IMR-90 (cell line): ENCODE data around the gene CMTM6. TPM values are rescaled to one million over a fixed set of nuclear protein-coding genes. Genes with fewer than 3 reads are reported as not detected.

Source experiments
- ATAC-seq: fragments of 200-7000 bp; cut with Tn5 transposase; 2 replicates; pipeline ENCODE4 v1.9.1; 2020; ENCODE audit warnings: low read depth, mild to moderate bottlenecking, moderate library complexity
- BruUV-seq: library from RNA; stranded (reverse); fragments of 400-500 nt; replicated peaks from 2 replicates; lab custom pipeline; 2021; lab: Mats Ljungman, UMichigan
- CTCF ChIA-PET: fragments of 300-600 bp; formaldehyde crosslinking; extraction: SDS; loops from one replicate; lab custom pipeline; 2021; ENCODE audit warnings: antibody characterized with exemption; lab: Yijun Ruan, JAX
- POLR2A ChIA-PET: fragments of 300-600 bp; sonication (Branson Sonifier 250); formaldehyde crosslinking; loops from one replicate; lab custom pipeline; 2022; ENCODE audit warnings: antibody characterized with exemption; ENCODE audit not compliant: unreplicated experiment; lab: Charles Lee
- DNase-seq: peaks from one replicate; pipeline ENCODE4 v3.0.0; 2013
- H2AFZ ChIP-seq: replicated peaks from 2 replicates; pipeline ENCODE3; 2013; ENCODE audit warnings: low read length, mild to moderate bottlenecking; ENCODE audit not compliant: poor library complexity
- H2AK5ac ChIP-seq: 2 replicates; pipeline ENCODE4 v1.6.1; 2013; ENCODE audit warnings: low read depth, low read length, inconsistent platforms
- H2AK9ac ChIP-seq: replicated peaks from 2 replicates; pipeline ENCODE3; 2013; ENCODE audit warnings: mild to moderate bottlenecking, low read depth, low read length, moderate library complexity; ENCODE audit not compliant: poor library complexity
- H2BK120ac ChIP-seq: 2 replicates; pipeline ENCODE4 v1.6.1; 2013; ENCODE audit warnings: low read depth, low read length, inconsistent platforms
- H2BK15ac ChIP-seq: 3 replicates; pipeline ENCODE4 v1.6.1; 2013; ENCODE audit warnings: low read depth, low read length, inconsistent platforms
- H2BK20ac ChIP-seq: 2 replicates; pipeline ENCODE4 v1.6.1; 2013; ENCODE audit warnings: low read depth, mild to moderate bottlenecking, inconsistent platforms, low read length, moderate library complexity
- H2BK5ac ChIP-seq: 2 replicates; pipeline ENCODE4 v1.6.1; 2013; ENCODE audit warnings: mild to moderate bottlenecking, low read depth, low read length, inconsistent platforms; ENCODE audit not compliant: poor library complexity, severe bottlenecking
- H3K14ac ChIP-seq: replicated peaks from 2 replicates; pipeline ENCODE4 v1.6.1; 2013; ENCODE audit warnings: low read depth, low read length, inconsistent platforms
- H3K18ac ChIP-seq: 2 replicates; pipeline ENCODE4 v1.6.1; 2013; ENCODE audit warnings: low read depth, low read length, control low read depth
- H3K23ac ChIP-seq: 2 replicates; pipeline ENCODE4 v1.6.1; 2013; ENCODE audit warnings: low read depth, low read length, inconsistent platforms
- H3K27ac ChIP-seq: 2 replicates; pipeline ENCODE4 v1.5.1; 2013; ENCODE audit warnings: mild to moderate bottlenecking, control low read depth, low read length; ENCODE audit not compliant: insufficient read depth
- H3K27me3 ChIP-seq: 2 replicates; pipeline ENCODE4 v1.6.1; 2013; ENCODE audit warnings: low read length; ENCODE audit not compliant: control insufficient read depth, insufficient read depth
- H3K36me3 ChIP-seq: 2 replicates; pipeline ENCODE4 v1.6.1; 2013; ENCODE audit warnings: low read length, mixed read lengths; ENCODE audit not compliant: control insufficient read depth, insufficient read depth
- H3K4ac ChIP-seq: 2 replicates; pipeline ENCODE4 v1.6.1; 2013; ENCODE audit warnings: low read depth, low read length, inconsistent platforms
- H3K4me1 ChIP-seq: 2 replicates; pipeline ENCODE4 v1.6.1; 2013; ENCODE audit warnings: low read length, mixed read lengths; ENCODE audit not compliant: control insufficient read depth, insufficient read depth
- H3K4me2 ChIP-seq: 2 replicates; pipeline ENCODE4 v1.6.1; 2013; ENCODE audit warnings: low read depth, mild to moderate bottlenecking, control low read depth, low read length, moderate library complexity
- H3K4me3 ChIP-seq: 2 replicates; pipeline ENCODE4 v1.5.1; 2013; ENCODE audit warnings: low read depth, mild to moderate bottlenecking, control low read depth, low read length, moderate library complexity; ENCODE audit not compliant: insufficient read depth
- H3K56ac ChIP-seq: 2 replicates; pipeline ENCODE4 v1.6.1; 2013; ENCODE audit warnings: low read length, inconsistent platforms; ENCODE audit not compliant: insufficient read depth; ENCODE audit errors: extremely low read depth
- H3K79me1 ChIP-seq, 2 experiments: 2 replicates each; pipeline ENCODE4 v1.6.1; 2013; ENCODE audit warnings: low read length in 2 of 2, inconsistent platforms in 1 of 2, low read depth in 1 of 2
- H3K9ac ChIP-seq: 2 replicates; pipeline ENCODE4 v1.6.1; 2013; ENCODE audit warnings: low read depth, low read length, control low read depth
- H3K9me1 ChIP-seq: 2 replicates; pipeline ENCODE4 v1.6.1; 2013; ENCODE audit warnings: low read length, inconsistent platforms; ENCODE audit not compliant: insufficient read depth
- H3K9me3 ChIP-seq: 2 replicates; pipeline ENCODE4 v1.6.1; 2013; ENCODE audit warnings: low read length; ENCODE audit not compliant: control insufficient read depth, insufficient read depth
- H4K20me1 ChIP-seq: 2 replicates; pipeline ENCODE4 v1.6.1; 2013; ENCODE audit warnings: low read length, inconsistent platforms; ENCODE audit not compliant: insufficient read depth
- H4K5ac ChIP-seq: 2 replicates; pipeline ENCODE4 v1.6.1; 2013; ENCODE audit warnings: mild to moderate bottlenecking, low read depth, low read length, control low read depth
- H4K8ac ChIP-seq, 2 experiments: 2 replicates each; pipeline ENCODE4 v1.6.1; 2013; ENCODE audit warnings: low read depth in 2 of 2, low read length in 2 of 2, control low read depth in 1 of 2, inconsistent platforms in 1 of 2
- H4K91ac ChIP-seq: 2 replicates; pipeline ENCODE4 v1.6.1; 2013; ENCODE audit warnings: low read depth, low read length, inconsistent platforms; ENCODE audit not compliant: insufficient read depth
- CEBPB ChIP-seq: IDR thresholded peaks from 2 replicates; pipeline ENCODE4 v1.6.1; 2012; ENCODE audit warnings: low read depth, low read length, improper control_type of control experiment
- MAFK ChIP-seq: IDR thresholded peaks from 2 replicates; pipeline ENCODE4 v1.6.1; 2012; ENCODE audit warnings: low read depth, low read length, improper control_type of control experiment
- MXI1 ChIP-seq: IDR thresholded peaks from 2 replicates; pipeline ENCODE4 v1.6.1; 2012; ENCODE audit warnings: low read depth, mild to moderate bottlenecking, low read length, moderate library complexity, borderline replicate concordance
- POLR2A ChIP-seq: IDR thresholded peaks from 2 replicates; pipeline ENCODE4 v1.6.1; 2012; ENCODE audit warnings: mild to moderate bottlenecking, low read depth, low read length
- RCOR1 ChIP-seq: IDR thresholded peaks from 2 replicates; pipeline ENCODE4 v1.6.1; 2012; ENCODE audit warnings: mild to moderate bottlenecking, low read length, improper control_type of control experiment; ENCODE audit not compliant: insufficient replicate concordance
- WGBS, 2 experiments: methylation state at CpG; one replicate each; pipeline versions ENCODE4 v1.1.5 to v1.1.7; 2013; ENCODE audit warnings: missing lambda C conversion rate in 2 of 2; ENCODE audit not compliant: insufficient read length in 1 of 2; ENCODE audit errors: extremely low coverage in 2 of 2; 5-methylcytosine and 5-hydroxymethylcytosine counted together
- dilution Hi-C: fragments of 300-500 bp; cut with HindIII; formaldehyde crosslinking; loops from one replicate; pipeline ENCODE4 v1.14.3; 2018; ENCODE audit warnings: low sequenced_read_pairs; ENCODE audit not compliant: unreplicated experiment
- in situ Hi-C: fragments of 300-500 bp; cut with MboI; formaldehyde crosslinking; loops from 3 replicates; pipeline ENCODE4 v1.14.3; 2019; ENCODE audit warnings: low sequenced_read_pairs, inconsistent platforms, mixed read lengths
- intact Hi-C: fragments of 100-400 bp; cut with micrococcal nuclease; formaldehyde crosslinking; loops from 2 replicates; pipeline ENCODE4 v1.10.0; 2022
- polyA plus RNA-seq, 3 experiments: library from polyadenylated mRNA; depleted of rRNA; stranded (reverse); fragments of >200 nt; gene quantifications; 2 replicates each; pipeline ENCODE4 v1.2.3, GENCODE V29; 2012; ENCODE audit warnings: low replicate concordance in 1 of 3
- total RNA-seq: library from RNA; depleted of rRNA; stranded (reverse); fragments of >200 nt; gene quantifications from 2 replicates; pipeline ENCODE4 v1.2.3, GENCODE V29; 2012
- TF ChIP-seq, protein P1 (sequence below): fragments of 150-350 bp; IDR thresholded peaks from 2 replicates; pipeline ENCODE4 v1.6.1; 2016; ENCODE audit warnings: low read depth, mild to moderate bottlenecking, low read length, moderate library complexity, borderline replicate concordance

Gene CMTM6
- total and polyA plus RNA-seq, 2 of the 4 experiments (the other 2 are of a cell fraction) = 29.4 to 36.6 TPM

DNA sequence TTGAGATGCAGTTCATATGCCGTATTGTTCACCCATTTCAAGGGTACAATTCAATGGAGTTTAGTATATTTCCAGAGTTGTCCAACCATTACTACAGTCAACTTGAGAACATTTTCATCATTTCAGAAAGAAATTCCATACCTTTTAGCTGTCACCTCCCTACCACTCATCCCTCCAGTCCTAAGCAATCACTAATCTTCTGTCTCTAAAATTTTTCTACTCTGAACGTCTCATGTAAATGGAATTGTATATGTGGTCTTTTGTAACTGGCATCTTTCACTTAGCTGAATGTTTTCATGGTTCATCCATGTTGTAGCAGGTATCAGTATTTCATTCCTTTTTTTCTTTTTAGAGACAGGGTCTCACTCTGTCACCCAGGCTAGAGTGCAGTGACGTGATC lies 59.9 kb downstream of the CMTM6 start:
- Histone ChIP-seq H3K18ac (no peak overlapping the region), H2BK5ac (no peak overlapping the region), H2AK9ac (no peak overlapping the region), H4K20me1 (no peaks in the 10 kb centered on the region), H3K9ac (no peak overlapping the region), H2AFZ (no peak overlapping the region), H3K9me3 (no peaks in the 10 kb centered on the region), H3K4me3 (no peak overlapping the region), H3K9me1 (peaks cover 5% of the 10 kb centered on the region; the same call in 1 of the 2 replicates), H4K8ac (no peak overlapping the region), H3K56ac (no peak overlapping the region), H3K4ac (no peak overlapping the region), H3K27me3 (no peaks in the 10 kb centered on the region), H2BK20ac (0 out of 2 replicates have a peak overlapping the region, but pooled peaks have one; percentile 27), H3K23ac (no peak overlapping the region), H2AK5ac (no peak overlapping the region), H3K4me1 (peaks cover 2% of the 10 kb centered on the region; the same call in 1 of the 2 replicates), H3K36me3 (no peaks in the 10 kb centered on the region), H4K5ac (no peak overlapping the region), H3K4me2 (no peak overlapping the region), H3K27ac (no peak overlapping the region), H3K79me1 (peaks cover 6 to 13% of the 10 kb centered on the region in 2 experiments; a peak in 2 of 4 replicates), H2BK15ac (no peak overlapping the region), H2BK120ac (no peak overlapping the region), H3K14ac (no peak overlapping the region), H4K91ac (no peak overlapping the region)
- TF ChIP-seq, protein P1, sequence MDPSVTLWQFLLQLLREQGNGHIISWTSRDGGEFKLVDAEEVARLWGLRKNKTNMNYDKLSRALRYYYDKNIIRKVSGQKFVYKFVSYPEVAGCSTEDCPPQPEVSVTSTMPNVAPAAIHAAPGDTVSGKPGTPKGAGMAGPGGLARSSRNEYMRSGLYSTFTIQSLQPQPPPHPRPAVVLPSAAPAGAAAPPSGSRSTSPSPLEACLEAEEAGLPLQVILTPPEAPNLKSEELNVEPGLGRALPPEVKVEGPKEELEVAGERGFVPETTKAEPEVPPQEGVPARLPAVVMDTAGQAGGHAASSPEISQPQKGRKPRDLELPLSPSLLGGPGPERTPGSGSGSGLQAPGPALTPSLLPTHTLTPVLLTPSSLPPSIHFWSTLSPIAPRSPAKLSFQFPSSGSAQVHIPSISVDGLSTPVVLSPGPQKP = no peak
- TF ChIP-seq CEBPB = peak; percentile 20; the same call in 1 of the 2 replicates
- TF ChIP-seq POLR2A = no peak
- TF ChIP-seq RCOR1 = no peak
- TF ChIP-seq MAFK = no peak
- no peak for TF ChIP-seq MXI1
- DNase-seq (peak; percentile 58), ATAC-seq (peak; percentile 48)
- intact Hi-C loops (no loop called here), dilution Hi-C loops (no loop called here), in situ Hi-C loops (no loop called here)
- ChIA-PET CTCF (no interaction called here), POLR2A (no interaction called here)
- WGBS, 2 experiments = no CpG with 5 or more reads among the region's 3 CpGs
- BruUV-seq = no TSS peak
